CD14-positive monocyte (primary cell): ENCODE results near the gene ADRB1. TPM values are rescaled to one million over a fixed set of nuclear protein-coding genes. Genes with fewer than 3 reads are reported as not detected.

Experiments used
- DNase-seq, 3 donors: peaks; one replicate each; pipeline ENCODE4 v3.0.0-alpha.2; 2011 to 2022
- H2AFZ ChIP-seq: 2 replicates; pipeline ENCODE4 v1.6.0; 2012; ENCODE audit warnings: mild to moderate bottlenecking, low read depth, low read length, inconsistent platforms; ENCODE audit not compliant: insufficient read depth, poor library complexity, severe bottlenecking
- H3K27ac ChIP-seq, 2 donors: 1 replicate in 1 of 2; 2 replicates in 1 of 2; pipeline ENCODE4 v1.5.1; 2012 to 2013; ENCODE audit warnings: low read length in 2 of 2, control low read depth in 1 of 2, inconsistent platforms in 1 of 2, low read depth in 1 of 2, mild to moderate bottlenecking in 1 of 2
- H3K27me3 ChIP-seq, 2 donors: one replicate each; pipeline versions ENCODE4 v1.6.0 to v1.6.1; 2011 to 2013; ENCODE audit warnings: low read length in 2 of 2; ENCODE audit not compliant: control insufficient read depth in 2 of 2, insufficient read depth in 2 of 2
- H3K36me3 ChIP-seq, 2 donors: replicated peaks in 1 of 2; 1 replicate in 1 of 2; 2 replicates in 1 of 2; pipeline versions ENCODE4 v1.5.1 to v1.6.1; 2012 to 2013; ENCODE audit warnings: low read length in 2 of 2, control low read depth in 1 of 2, inconsistent platforms in 1 of 2, mild to moderate bottlenecking in 1 of 2; ENCODE audit not compliant: insufficient read depth in 2 of 2, control insufficient read depth in 1 of 2
- H3K4me1 ChIP-seq, 2 donors: 1 replicate in 1 of 2; 2 replicates in 1 of 2; pipeline versions ENCODE4 v1.5.1 to v1.6.1; 2012 to 2013; ENCODE audit warnings: low read length in 2 of 2, control low read depth in 1 of 2, inconsistent platforms in 1 of 2, mild to moderate bottlenecking in 1 of 2, moderate library complexity in 1 of 2; ENCODE audit not compliant: insufficient read depth in 2 of 2, control insufficient read depth in 1 of 2
- H3K4me2 ChIP-seq: replicated peaks from 2 replicates; pipeline ENCODE3; 2012; ENCODE audit warnings: low read length, moderate library complexity, mild to moderate bottlenecking; ENCODE audit not compliant: poor library complexity, severe bottlenecking; ENCODE audit errors: extremely low read depth
- H3K4me3 ChIP-seq, 3 experiments: fragments of 200-600 bp in 1 of 3; sonication (generic) in 1 of 3; replicated peaks in 1 of 3; 1 replicate in 2 of 3; 2 replicates in 1 of 3; pipeline ENCODE4 v1.5.1; 2011 to 2013; ENCODE audit warnings: low read length in 3 of 3, mild to moderate bottlenecking in 3 of 3, control low read depth in 2 of 3, low read depth in 2 of 3, inconsistent platforms in 1 of 3, moderate library complexity in 1 of 3
- H3K79me2 ChIP-seq: 2 replicates; pipeline ENCODE4 v1.6.0; 2012; ENCODE audit warnings: mild to moderate bottlenecking, control low read depth, inconsistent platforms, low read length, moderate library complexity; ENCODE audit not compliant: insufficient read depth
- H3K9ac ChIP-seq: 2 replicates; pipeline ENCODE4 v1.6.0; 2017; ENCODE audit warnings: low read length, mild to moderate bottlenecking; ENCODE audit not compliant: insufficient read depth, poor library complexity, severe bottlenecking
- H3K9me3 ChIP-seq, 2 donors: replicated peaks in 1 of 2; 1 replicate in 1 of 2; 2 replicates in 1 of 2; pipeline versions ENCODE4 v1.5.1 to v1.6.1; 2012 to 2013; ENCODE audit warnings: low read length in 2 of 2, control low read depth in 1 of 2; ENCODE audit not compliant: control insufficient read depth in 1 of 2, insufficient read depth in 1 of 2
- H4K20me1 ChIP-seq: 2 replicates; pipeline ENCODE4 v1.6.0; 2012; ENCODE audit warnings: mild to moderate bottlenecking, low read length, control low read depth, moderate library complexity; ENCODE audit not compliant: insufficient read depth
- H3K27ac Mint-ChIP-seq, 7 donors: one replicate each; pipeline ENCODE4 v1.8.0; 2020; ENCODE audit warnings: mild to moderate bottlenecking in 7 of 7, mixed read lengths in 7 of 7, moderate library complexity in 6 of 7, inconsistent platforms in 2 of 7
- H3K27me3 Mint-ChIP-seq, 3 donors: one replicate each; pipeline ENCODE4 v1.8.0; 2021 to 2022; ENCODE audit warnings: low read depth in 3 of 3, mild to moderate bottlenecking in 3 of 3, mixed read lengths in 3 of 3, moderate library complexity in 3 of 3, inconsistent platforms in 1 of 3
- H3K36me3 Mint-ChIP-seq, 2 donors: one replicate each; pipeline ENCODE4 v1.8.0; 2020; ENCODE audit warnings: mixed read lengths in 2 of 2, inconsistent platforms in 1 of 2, mild to moderate bottlenecking in 1 of 2
- H3K4me1 Mint-ChIP-seq: one replicate; pipeline ENCODE4 v1.8.0; 2020; ENCODE audit warnings: mild to moderate bottlenecking, mixed read lengths
- H3K4me3 Mint-ChIP-seq, 2 donors: one replicate each; pipeline ENCODE4 v1.8.0; 2020; ENCODE audit warnings: mild to moderate bottlenecking in 2 of 2, mixed read lengths in 2 of 2, moderate library complexity in 1 of 2
- H3K9me3 Mint-ChIP-seq, 7 donors: one replicate each; pipeline ENCODE4 v1.8.0; 2020 to 2022; ENCODE audit warnings: mixed read lengths in 7 of 7, mild to moderate bottlenecking in 6 of 7, moderate library complexity in 6 of 7, inconsistent platforms in 2 of 7
- CTCF ChIP-seq: fragments of 200-600 bp; IDR thresholded peaks from one replicate; pipeline ENCODE4 v1.8.0; 2022; ENCODE audit warnings: antibody characterized with exemption, mild to moderate bottlenecking
- WGBS: methylation state at CpG from one replicate; pipeline ENCODE4 v1.1.5; 2013; ENCODE audit warnings: missing lambda C conversion rate; ENCODE audit not compliant: insufficient coverage; 5-methylcytosine and 5-hydroxymethylcytosine counted together
- intact Hi-C, 2 donors: fragments of 100-400 bp; cut with micrococcal nuclease; formaldehyde crosslinking; loops; one replicate each; pipeline versions ENCODE4 v1.15.0 to v1.15.1; 2023
- polyA plus RNA-seq, 3 donors: library from polyadenylated mRNA; depleted of rRNA in 1 of 3; unstranded in 2 of 3; stranded (reverse) in 1 of 3; fragments of 300-500 nt in 2 of 3; fragments of >200 nt in 1 of 3; fragmentation: Illumina TruSeq in 2 of 3; gene quantifications; 1 replicate in 2 of 3; 2 replicates in 1 of 3; pipeline ENCODE4 v1.2.3, GENCODE V29; 2012 to 2021

Gene ADRB1
- polyA plus RNA-seq, 3 donors, result 0.05 to 3.4 TPM; not detected in 1

GRCh38 chr10:114068054-114068707 is 24.5 kb downstream of the ADRB1 start:
- H3K9ac ChIP-seq, result no peak overlapping the region
- H3K4me3 ChIP-seq, result no peak overlapping the region
- H3K27ac ChIP-seq, result no peak overlapping the region
- H3K27me3 ChIP-seq, result peaks cover 0 to under 1% of the 10 kb centered on the region in 2 donors
- no peak for DNase-seq
- Mint-ChIP-seq H3K36me3 (peaks cover 0 to 2% of the 10 kb centered on the region in 2 donors), H3K27me3 (peaks cover 6 to 7% (median 6%) of the 10 kb centered on the region in 3 donors), H3K27ac (peak overlapping the region in 4 of 7 donors; percentile 17 to 31 (median 22)), H3K4me3 (peak overlapping the region in 1 of 2 donors; percentile 36), H3K9me3 (peaks cover 0 to 3% (median 0%) of the 10 kb centered on the region in 7 donors), H3K4me1 (peaks cover 46% of the 10 kb centered on the region)
- WGBS, result 54% methylated on average over 4 of the region's 6 CpGs
- intact Hi-C loops, result no loop called here
- no peaks in the 10 kb centered on the region for H3K79me2 ChIP-seq
- H2AFZ ChIP-seq, result no peak overlapping the region
- H3K9me3 ChIP-seq, result no peaks in the 10 kb centered on the region
- peaks cover 25 to 49% of the 10 kb centered on the region in 2 donors for H3K4me1 ChIP-seq
- H3K4me2 ChIP-seq, result peak overlapping the region; percentile 10
- H3K36me3 ChIP-seq, result no peaks in the 10 kb centered on the region
- TF ChIP-seq CTCF, result no peak
- no peaks in the 10 kb centered on the region for H4K20me1 ChIP-seq

GRCh38 chr10:114070710-114071109 is 27.0 kb downstream of the ADRB1 start:
- no peak for DNase-seq
- H3K4me1 Mint-ChIP-seq, result peaks cover 38% of the 10 kb centered on the region
- H3K4me3 ChIP-seq, result no peak overlapping the region
- H3K27ac Mint-ChIP-seq, result peak overlapping the region in 3 of 7 donors; percentile 31 to 79 (median 63)
- peaks cover 21 to 36% of the 10 kb centered on the region in 2 donors for H3K4me1 ChIP-seq
- H3K79me2 ChIP-seq, result no peaks in the 10 kb centered on the region
- H3K4me3 Mint-ChIP-seq, result peak overlapping the region in 1 of 2 donors; percentile 59
- H3K27me3 Mint-ChIP-seq, result peaks cover 3 to 4% (median 3%) of the 10 kb centered on the region in 3 donors
- H3K4me2 ChIP-seq, result no peak overlapping the region
- no peak overlapping the region for H3K27ac ChIP-seq
- H4K20me1 ChIP-seq, result no peaks in the 10 kb centered on the region
- intact Hi-C loops, result no loop called here
- no peaks in the 10 kb centered on the region for H3K27me3 ChIP-seq
- no peaks in the 10 kb centered on the region for H3K36me3 ChIP-seq
- no peak for TF ChIP-seq CTCF
- H3K36me3 Mint-ChIP-seq, result no peaks in the 10 kb centered on the region
- no peak overlapping the region for H2AFZ ChIP-seq
- no CpG with 5 or more reads among the region's 5 CpGs for WGBS
- no peaks in the 10 kb centered on the region for H3K9me3 ChIP-seq
- H3K9ac ChIP-seq, result no peak overlapping the region
- H3K9me3 Mint-ChIP-seq, result peaks cover 0 to 3% (median 0%) of the 10 kb centered on the region in 7 donors
